Uterus (tissue), 4 donors: Measurements from ENCODE around the gene B9D2. TPM values are rescaled to one million over a fixed set of nuclear protein-coding genes. Genes with fewer than 3 reads are reported as not detected.
A peak's percentile ranks its signal among the peaks of the same experiment; 100 is the strongest.

Experiments used
- DNase-seq, 2 donors: peaks; one replicate each; pipeline ENCODE4 v3.0.0-alpha.2; 2019 to 2020
- H3K27ac ChIP-seq, 2 donors: fragments of 200-600 bp; sonication (generic); 1 replicate in 1 of 2; 2 replicates in 1 of 2; pipeline ENCODE4 v1.5.1; 2016 to 2018
- H3K27me3 ChIP-seq, 2 donors: fragments of 200-600 bp; sonication (generic); one replicate each; pipeline ENCODE4 v1.5.1; 2018 to 2019; ENCODE audit warnings: control low read depth in 1 of 2
- H3K36me3 ChIP-seq, 2 donors: fragments of 200-600 bp; sonication (generic); one replicate each; pipeline ENCODE4 v1.5.1; 2019; ENCODE audit warnings: control low read depth in 1 of 2
- H3K4me1 ChIP-seq, 2 donors: fragments of 200-600 bp; sonication (generic); one replicate each; pipeline ENCODE4 v1.5.1; 2018 to 2019; ENCODE audit warnings: control low read depth in 1 of 2
- H3K4me3 ChIP-seq, 2 donors: fragments of 200-600 bp; sonication (generic); 1 replicate in 1 of 2; 2 replicates in 1 of 2; pipeline ENCODE4 v1.5.1; 2018 to 2019; ENCODE audit warnings: mild to moderate bottlenecking in 1 of 2
- H3K9me3 ChIP-seq, 2 donors: fragments of 200-600 bp; sonication (generic); one replicate each; pipeline ENCODE4 v1.5.1; 2019; ENCODE audit warnings: control low read depth in 1 of 2
- POLR2A ChIP-seq, 2 donors: fragments of 450-650 bp; IDR thresholded peaks; one replicate each; pipeline ENCODE4 v1.6.1; 2016; ENCODE audit warnings: antibody characterized with exemption in 2 of 2, mild to moderate bottlenecking in 1 of 2, moderate library complexity in 1 of 2
- intact Hi-C: fragments of 100-400 bp; cut with DNase I; formaldehyde crosslinking; loops from one replicate; pipeline ENCODE4 v1.15.1; 2023; ENCODE audit warnings: low total_unique reads
- total RNA-seq, 4 donors: library from RNA; depleted of rRNA in 3 of 4; stranded (reverse); fragments of >200 nt in 3 of 4; gene quantifications; one replicate each; pipeline versions ENCODE4 v1.1.0 to v1.2.4, GENCODE V29; 2014 to 2023
- TF ChIP-seq, protein P1 (sequence below), 4 experiments: fragments of 200-600 bp in 2 of 4; fragments of 450-650 bp in 2 of 4; sonication (generic) in 2 of 4; IDR thresholded peaks; one replicate each; pipeline ENCODE4 v1.5.1; 2016 to 2019; ENCODE audit warnings: antibody characterized with exemption in 4 of 4, mild to moderate bottlenecking in 2 of 4, moderate library complexity in 1 of 4
- donor health status: DM: yes; HTN: yes; CAD: no.

Gene B9D2
- total RNA-seq, 4 donors from 2014 or later: 0.29 to 6.2 (median 3.5) TPM; not detected in 1

DNA sequence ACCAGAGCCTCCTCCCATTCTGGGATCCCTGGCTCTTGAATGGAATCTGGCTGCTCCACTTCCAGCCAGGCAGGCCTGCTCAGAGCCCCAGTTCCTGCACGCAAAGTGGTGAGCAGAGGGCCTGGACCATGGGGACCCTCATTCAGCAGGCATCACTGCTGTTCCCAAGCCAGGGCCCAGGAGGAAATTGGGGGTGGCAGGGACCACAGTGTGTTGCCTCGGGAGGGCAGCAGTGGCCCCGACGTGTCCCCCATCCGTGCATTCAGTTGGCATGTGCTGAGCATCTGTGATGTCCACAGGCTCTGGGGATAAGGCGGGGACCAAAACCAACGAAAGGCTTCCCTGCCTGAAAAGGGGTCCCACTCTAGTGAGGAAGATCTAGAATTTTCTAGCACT, 42.7 kb downstream of the B9D2 start:
- no peak for DNase-seq
- intact Hi-C loops: no loop called here
- TF ChIP-seq, protein P1, sequence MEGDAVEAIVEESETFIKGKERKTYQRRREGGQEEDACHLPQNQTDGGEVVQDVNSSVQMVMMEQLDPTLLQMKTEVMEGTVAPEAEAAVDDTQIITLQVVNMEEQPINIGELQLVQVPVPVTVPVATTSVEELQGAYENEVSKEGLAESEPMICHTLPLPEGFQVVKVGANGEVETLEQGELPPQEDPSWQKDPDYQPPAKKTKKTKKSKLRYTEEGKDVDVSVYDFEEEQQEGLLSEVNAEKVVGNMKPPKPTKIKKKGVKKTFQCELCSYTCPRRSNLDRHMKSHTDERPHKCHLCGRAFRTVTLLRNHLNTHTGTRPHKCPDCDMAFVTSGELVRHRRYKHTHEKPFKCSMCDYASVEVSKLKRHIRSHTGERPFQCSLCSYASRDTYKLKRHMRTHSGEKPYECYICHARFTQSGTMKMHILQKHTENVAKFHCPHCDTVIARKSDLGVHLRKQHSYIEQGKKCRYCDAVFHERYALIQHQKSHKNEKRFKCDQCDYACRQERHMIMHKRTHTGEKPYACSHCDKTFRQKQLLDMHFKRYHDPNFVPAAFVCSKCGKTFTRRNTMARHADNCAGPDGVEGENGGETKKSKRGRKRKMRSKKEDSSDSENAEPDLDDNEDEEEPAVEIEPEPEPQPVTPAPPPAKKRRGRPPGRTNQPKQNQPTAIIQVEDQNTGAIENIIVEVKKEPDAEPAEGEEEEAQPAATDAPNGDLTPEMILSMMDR (IDR thresholded peaks at IDR 0.05): no peak
- no peak for TF ChIP-seq POLR2A (IDR thresholded peaks at IDR 0.05)
- Histone ChIP-seq H3K27me3 (no peaks in the 10 kb centered on the region), H3K27ac (peak overlapping the region; percentile 96 to 99), H3K9me3 (no peaks in the 10 kb centered on the region), H3K36me3 (no peaks in the 10 kb centered on the region), H3K4me1 (peaks cover 10 to 36% of the 10 kb centered on the region in 2 donors), H3K4me3 (no peak overlapping the region)

DNA sequence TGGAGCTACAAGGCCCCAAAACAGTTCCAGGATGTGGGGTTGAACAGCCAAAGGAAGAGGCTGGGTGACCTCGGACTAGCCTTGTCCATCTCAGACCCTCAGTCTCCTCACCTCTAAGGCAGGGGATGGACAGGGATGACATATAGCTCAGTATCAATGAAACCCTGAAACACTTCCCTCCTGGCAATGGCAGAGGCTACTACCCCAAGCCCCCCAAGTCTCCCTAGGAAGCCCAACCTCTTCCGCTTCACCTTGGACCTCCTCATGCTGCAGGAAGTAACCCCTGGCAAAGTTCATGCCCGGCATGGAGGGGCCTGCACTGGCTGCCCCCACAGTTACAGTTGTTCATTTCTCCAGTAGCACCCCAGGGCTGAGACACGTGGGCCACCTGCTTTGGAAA, 43.4 kb downstream of the B9D2 start:
- H3K4me1 ChIP-seq: peaks cover 10 to 30% of the 10 kb centered on the region in 2 donors
- no peak overlapping the region for H3K4me3 ChIP-seq
- DNase-seq: no peak
- H3K9me3 ChIP-seq: no peaks in the 10 kb centered on the region
- H3K27me3 ChIP-seq: no peaks in the 10 kb centered on the region
- H3K36me3 ChIP-seq: no peaks in the 10 kb centered on the region
- TF ChIP-seq, protein P1 (IDR thresholded peaks at IDR 0.05): no peak
- TF ChIP-seq POLR2A (IDR thresholded peaks at IDR 0.05): no peak
- peak overlapping the region; percentile 96 to 99 for H3K27ac ChIP-seq
- intact Hi-C loops: no loop called here

DNA sequence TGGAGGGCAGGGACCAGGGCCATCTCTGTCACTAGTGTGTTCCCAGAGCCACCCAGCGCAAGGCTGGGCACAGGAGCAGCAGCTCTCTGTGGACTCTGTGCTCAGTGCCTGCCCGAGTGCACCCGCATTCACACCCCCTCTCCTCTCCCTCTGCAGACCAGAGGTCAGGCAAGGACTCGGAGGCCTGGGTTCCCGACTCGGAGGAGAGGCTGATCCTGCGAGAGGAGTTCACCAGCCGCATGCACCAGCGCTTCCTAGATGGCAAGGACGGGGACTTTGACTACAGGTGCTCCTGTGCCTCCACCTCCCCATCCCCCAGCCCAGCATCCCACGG, 43.8 kb downstream of the B9D2 start:
- no peak for TF ChIP-seq POLR2A (IDR thresholded peaks at IDR 0.05)
- TF ChIP-seq, protein P1 (IDR thresholded peaks at IDR 0.05): no peak
- Histone ChIP-seq H3K9me3 (no peaks in the 10 kb centered on the region), H3K4me3 (no peak overlapping the region), H3K27ac (no peak overlapping the region), H3K36me3 (no peaks in the 10 kb centered on the region), H3K4me1 (peaks cover 10 to 29% of the 10 kb centered on the region in 2 donors), H3K27me3 (no peaks in the 10 kb centered on the region)
- intact Hi-C loops: no loop called here
- no peak for DNase-seq

DNA sequence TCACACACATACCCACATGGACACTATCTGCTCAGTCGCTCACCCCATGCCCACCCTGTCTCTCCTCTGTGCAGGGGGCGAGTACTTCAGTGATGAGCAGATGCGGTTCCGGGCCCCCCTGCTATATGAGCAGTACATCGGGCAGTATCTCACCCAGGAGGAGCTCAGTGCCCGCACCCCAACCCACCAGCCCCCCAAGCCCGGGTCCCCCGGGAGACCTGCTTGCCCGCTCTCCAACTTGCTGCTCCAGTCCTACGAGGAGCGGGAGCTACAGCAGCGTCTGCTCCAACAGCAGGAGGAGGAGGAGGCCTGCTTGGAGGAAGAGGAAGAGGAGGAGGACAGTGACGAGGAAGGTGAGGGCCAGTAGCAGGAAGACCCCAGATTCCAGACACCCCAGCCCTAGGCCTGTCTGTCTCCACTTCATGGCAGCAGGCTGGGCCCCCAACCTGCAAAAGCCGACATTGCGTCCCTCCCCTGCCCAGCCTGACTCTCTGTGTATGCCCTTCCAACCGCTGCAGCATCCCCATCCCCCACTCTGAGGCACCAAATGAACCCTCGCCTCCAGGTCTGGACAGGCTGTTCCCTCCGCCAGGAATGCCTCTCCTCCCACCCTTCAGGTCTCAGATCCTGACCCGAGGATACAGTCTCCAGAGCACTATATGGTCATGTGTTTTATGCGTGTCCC, 44.3 kb downstream of the B9D2 start:
- H3K27ac ChIP-seq: no peak overlapping the region
- no peaks in the 10 kb centered on the region for H3K36me3 ChIP-seq
- no peak overlapping the region for H3K4me3 ChIP-seq
- H3K9me3 ChIP-seq: no peaks in the 10 kb centered on the region
- peaks cover 10 to 25% of the 10 kb centered on the region in 2 donors for H3K4me1 ChIP-seq
- intact Hi-C loops: no loop called here
- no peaks in the 10 kb centered on the region for H3K27me3 ChIP-seq
- TF ChIP-seq, protein P1 (IDR thresholded peaks at IDR 0.05): no peak
- no peak for TF ChIP-seq POLR2A (IDR thresholded peaks at IDR 0.05)
- DNase-seq: no peak

DNA sequence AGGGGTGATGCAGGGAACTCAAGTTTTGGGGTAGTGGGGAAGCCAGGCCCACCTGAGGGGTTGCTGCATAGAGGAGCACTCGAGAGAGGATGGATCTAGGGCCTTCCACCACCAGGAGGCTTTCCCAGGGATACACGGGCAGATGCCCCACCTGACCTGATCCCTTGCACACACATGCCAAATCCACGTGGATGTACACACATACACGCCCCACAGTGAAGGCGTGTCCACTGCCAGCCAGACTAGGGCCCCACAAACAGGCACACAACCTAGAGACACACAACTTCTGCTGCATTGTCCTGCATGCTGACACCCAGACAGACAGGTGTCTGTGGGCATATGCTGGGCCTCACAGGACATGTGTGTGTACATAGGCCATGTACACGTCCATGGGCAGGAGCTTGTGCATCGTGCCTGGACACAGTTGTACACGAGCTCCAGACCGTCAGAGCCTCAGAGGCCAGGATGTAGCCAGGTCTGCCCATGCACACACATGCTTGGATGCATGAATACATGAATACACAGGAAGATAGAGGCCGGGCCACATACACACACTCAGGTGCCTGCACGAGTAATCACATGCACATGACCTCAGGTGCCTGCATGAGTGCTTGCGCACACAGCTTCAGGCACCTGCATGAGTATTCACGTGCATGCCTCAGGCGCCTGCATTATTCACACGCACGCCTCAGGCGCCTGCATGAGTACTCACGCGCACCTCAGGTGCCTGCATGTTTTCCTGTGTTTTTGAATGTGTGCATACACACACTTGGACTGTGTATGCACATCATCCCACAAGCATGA, 45.1 kb downstream of the B9D2 start:
- Histone ChIP-seq H3K4me1 (peaks cover 10 to 17% of the 10 kb centered on the region in 2 donors), H3K36me3 (no peaks in the 10 kb centered on the region), H3K9me3 (no peaks in the 10 kb centered on the region), H3K4me3 (no peak overlapping the region), H3K27ac (no peak overlapping the region), H3K27me3 (no peaks in the 10 kb centered on the region)
- DNase-seq: no peak
- intact Hi-C loops: no loop called here
- no peak for TF ChIP-seq POLR2A (IDR thresholded peaks at IDR 0.05)
- TF ChIP-seq, protein P1 (IDR thresholded peaks at IDR 0.05): no peak
